HG03066 (cell line): Measurements from ENCODE around the gene RRAS2.

ENCODE experiments used
- ATAC-seq: cut with Tn5 transposase; IDR thresholded peaks from one replicate; pipeline ENCODE4 v1.9.1; 2021; ENCODE audit warnings: low read depth; ENCODE audit not compliant: unreplicated experiment

The RRAS2 gene

GRCh38 chr11:14230407-14230806, 128.6 kb downstream of the RRAS2 start:
- ATAC-seq: no peak

DNA sequence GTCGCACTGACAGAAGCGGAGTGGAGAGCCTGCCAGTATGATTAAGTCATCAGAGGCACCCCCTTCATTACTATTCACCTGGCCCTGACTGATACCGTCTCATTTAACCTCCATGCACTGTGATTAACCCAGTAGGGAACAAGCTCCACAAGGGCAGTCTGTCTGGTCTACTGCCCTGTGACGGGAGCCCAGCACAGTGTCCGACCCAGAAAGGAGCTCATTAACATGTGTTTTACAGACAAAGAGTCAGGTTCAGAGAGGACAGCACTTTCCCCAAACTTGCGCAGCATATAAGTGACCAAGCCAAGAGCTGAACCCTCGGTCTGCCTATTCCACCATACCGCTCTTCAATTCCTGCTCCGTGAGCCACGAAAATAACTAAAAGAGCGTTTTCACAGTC, 129.5 kb downstream of the RRAS2 start:
- no peak for ATAC-seq

DNA sequence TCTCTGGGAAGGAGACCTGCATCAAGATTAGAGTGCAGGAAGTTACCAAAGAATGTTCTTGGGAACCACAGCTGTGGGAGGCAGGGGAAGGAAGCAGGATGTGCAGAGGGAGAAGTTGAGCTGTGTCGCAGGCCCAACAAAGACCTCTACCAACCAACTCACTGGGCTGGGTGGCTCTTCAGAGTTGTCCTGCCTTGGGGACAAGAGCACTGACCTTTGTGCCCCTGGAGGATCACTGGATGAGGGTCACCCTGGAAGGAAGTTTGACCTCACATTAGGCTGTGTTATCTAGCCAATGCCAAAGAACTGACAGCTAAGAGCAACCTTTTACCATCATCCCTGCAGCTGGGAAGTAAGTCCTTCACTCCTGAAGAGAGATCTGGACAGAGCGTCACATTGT, 130.6 kb downstream of the RRAS2 start:
- no peak for ATAC-seq
